Stimulated activated memory B cell treated with anti-CD40 and anti-IgM and Interleukin-4, amounts not matched to agents 10 μg/mL and 1 μg/mL and 100 μg/mL, for 72 hours (primary cell): ENCODE results near the gene CSE1L.
"Not testable (repeated sequence)": the region's sequence is repeated elsewhere in the genome, so short reads cannot be mapped to it uniquely, and the experiment has no call there.

Experiments used
- ATAC-seq: fragments of 150-1000 bp; cut with Tn5 transposase; 2 replicates; pipeline ENCODE4 v1.10.0; 2021
- H3K27ac Mint-ChIP-seq: one replicate; pipeline ENCODE4 v1.8.0; 2022; ENCODE audit warnings: mild to moderate bottlenecking, mixed read lengths
- H3K27me3 Mint-ChIP-seq: one replicate; pipeline ENCODE4 v1.8.0; 2022; ENCODE audit warnings: mixed read lengths
- H3K36me3 Mint-ChIP-seq: one replicate; pipeline ENCODE4 v1.8.0; 2022; ENCODE audit warnings: mixed read lengths
- H3K4me1 Mint-ChIP-seq: one replicate; pipeline ENCODE4 v1.8.0; 2022; ENCODE audit warnings: mixed read lengths
- H3K4me3 Mint-ChIP-seq: one replicate; pipeline ENCODE4 v1.8.0; 2022; ENCODE audit warnings: mild to moderate bottlenecking, moderate library complexity, mixed read lengths
- H3K9me3 Mint-ChIP-seq: one replicate; pipeline ENCODE4 v1.8.0; 2022; ENCODE audit warnings: mixed read lengths

The CSE1L gene

GRCh38 chr20:49037962-49038387 is 8.1 kb upstream of the CSE1L start:
- Mint-ChIP-seq H3K4me1 (peaks cover 12% of the 10 kb centered on the region), H3K4me3 (no peak overlapping the region), H3K27me3 (no peaks in the 10 kb centered on the region), H3K27ac (peak overlapping the region; percentile 69), H3K36me3 (peaks cover 14% of the 10 kb centered on the region), H3K9me3 (no peaks in the 10 kb centered on the region)
- ATAC-seq: peak; percentile 63

GRCh38 chr20:49039854-49040253 is 6.3 kb upstream of the CSE1L start:
- H3K4me3 Mint-ChIP-seq: no peak overlapping the region
- H3K27ac Mint-ChIP-seq: no peak overlapping the region
- H3K4me1 Mint-ChIP-seq: peaks cover 13% of the 10 kb centered on the region
- H3K9me3 Mint-ChIP-seq: no peaks in the 10 kb centered on the region
- no peaks in the 10 kb centered on the region for H3K27me3 Mint-ChIP-seq
- no peak for ATAC-seq
- peaks cover 6% of the 10 kb centered on the region for H3K36me3 Mint-ChIP-seq

DNA sequence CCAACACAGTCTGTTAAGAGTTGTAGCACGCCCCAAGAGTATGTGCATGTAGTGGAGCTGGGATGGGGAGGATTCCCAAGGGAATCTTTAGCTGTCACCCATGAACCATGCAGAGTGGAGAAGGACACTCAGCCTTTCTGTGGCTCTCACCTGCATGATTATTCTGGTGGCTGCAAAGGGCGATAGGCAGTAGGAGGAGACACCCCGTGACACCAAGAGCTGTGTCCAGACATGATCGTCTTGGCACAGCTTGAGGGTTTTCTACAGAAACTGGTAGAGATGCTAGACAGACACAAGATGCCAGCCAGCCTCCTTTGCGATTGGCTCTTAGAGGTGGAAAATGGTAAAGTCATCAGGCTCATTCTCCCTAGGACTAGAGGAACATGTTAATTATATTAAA is 3.1 kb upstream of the CSE1L start:
- ATAC-seq: no peak
- Mint-ChIP-seq H3K9me3 (no peaks in the 10 kb centered on the region), H3K36me3 (peaks cover 10% of the 10 kb centered on the region), H3K27me3 (no peaks in the 10 kb centered on the region), H3K4me1 (peaks cover 29% of the 10 kb centered on the region), H3K27ac (no peak overlapping the region), H3K4me3 (no peak overlapping the region)

DNA sequence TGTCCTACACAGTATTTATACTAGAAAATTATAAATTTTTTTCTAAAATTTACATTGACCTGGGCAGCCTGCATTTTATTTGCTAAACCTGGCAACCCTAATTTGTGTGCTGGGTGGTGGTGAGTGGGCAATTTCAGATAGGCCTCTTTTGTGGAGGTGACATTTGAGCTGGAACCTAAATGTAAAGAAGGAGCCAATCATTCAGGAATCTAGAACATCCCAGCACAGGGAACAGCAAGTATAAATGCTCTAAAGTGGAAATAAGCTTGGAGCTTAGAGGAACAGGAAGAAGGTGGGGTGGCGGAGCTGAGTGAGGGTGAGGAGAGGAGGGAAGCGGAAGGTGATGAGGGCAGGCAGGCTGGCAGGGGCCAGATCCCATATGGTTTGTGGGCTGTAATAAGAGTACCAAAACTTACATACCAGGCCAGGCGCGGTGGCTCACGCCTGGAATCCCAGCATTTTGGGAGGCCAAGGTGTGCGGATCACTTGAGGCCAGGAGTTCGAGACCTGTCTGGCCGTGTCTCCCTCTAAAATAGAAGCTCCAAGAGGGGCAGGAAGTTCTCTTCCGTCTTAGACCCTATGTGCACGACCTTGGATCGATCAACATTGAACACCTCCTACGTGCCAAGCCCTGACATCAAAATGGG is 549 bp upstream of the CSE1L start:
- peak overlapping the region; percentile 99 for H3K4me3 Mint-ChIP-seq
- ATAC-seq: no peak
- H3K4me1 Mint-ChIP-seq: peaks cover 32% of the 10 kb centered on the region
- peaks cover 11% of the 10 kb centered on the region for H3K36me3 Mint-ChIP-seq
- peak overlapping the region; percentile 99 for H3K27ac Mint-ChIP-seq
- no peaks in the 10 kb centered on the region for H3K9me3 Mint-ChIP-seq
- H3K27me3 Mint-ChIP-seq: no peaks in the 10 kb centered on the region

GRCh38 chr20:49052334-49052733 is 6.2 kb downstream of the CSE1L start:
- Mint-ChIP-seq H3K9me3 (no peaks in the 10 kb centered on the region), H3K27me3 (no peaks in the 10 kb centered on the region), H3K4me1 (peaks cover 54% of the 10 kb centered on the region), H3K36me3 (peaks cover 32% of the 10 kb centered on the region), H3K4me3 (no peak overlapping the region), H3K27ac (no peak overlapping the region)
- no peak for ATAC-seq

DNA sequence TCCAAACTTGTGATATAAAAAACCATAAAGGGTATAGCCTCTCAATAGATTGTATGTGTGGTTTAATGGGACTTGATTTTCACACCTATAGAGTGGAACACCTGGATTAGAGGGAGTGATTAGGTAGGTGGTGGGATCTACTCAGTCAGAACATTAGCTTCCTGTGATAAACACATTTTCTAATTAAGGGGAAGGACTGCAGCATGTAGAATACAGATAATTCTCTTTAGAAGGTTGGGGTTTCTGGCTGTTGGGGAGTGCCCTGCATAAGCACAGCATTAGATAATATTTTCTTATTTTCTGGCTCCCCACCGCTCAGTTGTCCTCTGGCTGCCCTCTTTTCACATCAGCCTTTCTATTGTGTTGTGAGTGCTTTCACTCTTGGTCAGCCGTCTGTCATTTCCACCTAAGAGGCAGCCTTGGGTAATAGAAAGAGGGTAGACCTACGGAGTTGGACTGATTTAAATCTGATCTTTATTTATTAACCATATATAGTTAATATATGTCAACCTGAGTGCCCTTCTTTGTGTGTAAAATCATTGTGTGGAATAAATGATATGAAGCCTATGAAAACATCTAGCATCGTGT is 8.0 kb downstream of the CSE1L start:
- no peaks in the 10 kb centered on the region for H3K27me3 Mint-ChIP-seq
- no peaks in the 10 kb centered on the region for H3K9me3 Mint-ChIP-seq
- peaks cover 38% of the 10 kb centered on the region for H3K4me1 Mint-ChIP-seq
- no peak for ATAC-seq
- no peak overlapping the region for H3K4me3 Mint-ChIP-seq
- peaks cover 22% of the 10 kb centered on the region for H3K36me3 Mint-ChIP-seq
- H3K27ac Mint-ChIP-seq: no peak overlapping the region

DNA sequence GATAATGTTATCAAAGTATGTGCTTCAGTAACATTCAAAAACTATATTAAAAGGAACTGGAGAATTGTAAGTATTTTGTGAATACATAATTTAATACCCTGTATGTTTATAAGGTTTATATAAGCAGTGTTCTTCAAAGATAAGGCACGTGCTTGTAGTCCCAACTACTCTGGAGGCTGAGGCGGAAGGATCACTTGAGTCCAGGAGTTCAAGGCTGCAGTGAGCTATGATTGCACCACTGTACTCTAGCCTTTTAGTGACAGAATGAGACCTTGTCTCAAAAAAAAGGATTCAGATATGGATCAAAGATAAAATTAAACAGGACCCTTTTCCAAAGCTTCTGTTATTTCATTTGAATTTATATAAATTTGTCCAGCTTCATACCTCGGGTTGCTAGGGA is 17.2 kb downstream of the CSE1L start:
- Mint-ChIP-seq H3K27me3 (no peaks in the 10 kb centered on the region), H3K4me3 (no peak overlapping the region), H3K36me3 (peaks cover 16% of the 10 kb centered on the region), H3K9me3 (no peaks in the 10 kb centered on the region), H3K4me1 (no peaks in the 10 kb centered on the region), H3K27ac (no peak overlapping the region)
- ATAC-seq: no peak

DNA sequence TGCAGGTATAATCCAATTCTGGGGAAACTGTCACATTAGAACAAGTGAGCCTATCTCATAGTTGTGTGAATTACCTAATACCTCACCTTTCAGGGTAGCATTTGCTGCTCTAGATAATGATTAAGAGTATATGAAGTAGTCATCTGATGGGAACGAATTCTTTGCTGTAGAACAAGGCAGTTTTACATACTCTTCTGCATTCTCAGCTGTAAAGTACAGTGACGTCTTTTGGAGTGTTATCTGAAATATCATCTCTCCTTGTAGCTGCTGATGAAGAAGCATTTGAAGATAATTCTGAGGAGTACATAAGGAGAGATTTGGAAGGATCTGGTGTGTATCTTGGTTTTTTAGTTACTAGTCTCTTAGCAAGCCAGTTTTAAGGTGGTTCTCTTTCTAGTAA is 28.4 kb downstream of the CSE1L start:
- ATAC-seq: no peak
- Mint-ChIP-seq H3K27ac (no peak overlapping the region), H3K4me3 (no peak overlapping the region)

GRCh38 chr20:49078310-49078709 is 32.2 kb downstream of the CSE1L start:
- H3K27me3 Mint-ChIP-seq: no peaks in the 10 kb centered on the region
- ATAC-seq: no peak
- H3K36me3 Mint-ChIP-seq: peaks cover 58% of the 10 kb centered on the region
- no peaks in the 10 kb centered on the region for H3K4me1 Mint-ChIP-seq
- H3K27ac Mint-ChIP-seq: no peak overlapping the region
- H3K4me3 Mint-ChIP-seq: no peak overlapping the region
- H3K9me3 Mint-ChIP-seq: no peaks in the 10 kb centered on the region

More for the DNA sequence above, 28.4 kb downstream of the CSE1L start:
- no peaks in the 10 kb centered on the region for H3K9me3 Mint-ChIP-seq
- no peaks in the 10 kb centered on the region for H3K27me3 Mint-ChIP-seq
- no peaks in the 10 kb centered on the region for H3K4me1 Mint-ChIP-seq
- peaks cover 37% of the 10 kb centered on the region for H3K36me3 Mint-ChIP-seq

GRCh38 chr20:49082295-49082694 is 36.2 kb downstream of the CSE1L start:
- H3K4me3 Mint-ChIP-seq, H3K27me3 Mint-ChIP-seq, ATAC-seq, H3K27ac Mint-ChIP-seq, H3K9me3 Mint-ChIP-seq, H3K4me1 Mint-ChIP-seq: not testable (repeated sequence)
- peaks cover 69% of the 10 kb centered on the region for H3K36me3 Mint-ChIP-seq

- Mint-ChIP-seq H3K27me3 (no peaks in the 10 kb centered on the region), H3K9me3 (no peaks in the 10 kb centered on the region), H3K27ac (no peak overlapping the region), H3K4me1 (no peaks in the 10 kb centered on the region), H3K4me3 (no peak overlapping the region), H3K36me3 (peaks cover 66% of the 10 kb centered on the region)
- no peak for ATAC-seq
Observed at GRCh38 chr20:49091104-49091503, 45.0 kb downstream of the CSE1L start.

DNA sequence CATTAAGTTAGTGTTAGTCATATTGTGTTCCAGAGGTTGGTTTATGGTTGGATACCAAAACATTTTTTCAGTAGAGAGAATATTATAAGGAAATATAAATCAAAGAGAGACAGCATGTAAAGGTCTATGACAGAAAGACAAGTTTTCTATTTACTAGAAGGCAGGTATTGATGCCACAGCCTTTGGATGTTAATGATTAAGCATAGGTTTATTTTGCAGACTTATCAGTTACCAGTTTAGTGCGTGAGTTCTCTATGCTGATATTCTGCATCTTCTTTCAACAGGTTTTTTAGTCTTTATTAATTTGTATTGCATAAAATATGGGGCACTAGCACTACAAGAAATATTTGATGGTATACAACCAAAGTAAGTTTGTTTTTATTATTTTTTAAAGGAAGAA is 45.6 kb downstream of the CSE1L start:
- Mint-ChIP-seq H3K4me3 (no peak overlapping the region), H3K36me3 (peaks cover 68% of the 10 kb centered on the region)

GRCh38 chr20:49096203-49096730 is 50.2 kb downstream of the CSE1L start:
- ATAC-seq: no peak
- Mint-ChIP-seq H3K9me3 (no peaks in the 10 kb centered on the region), H3K4me1 (peaks cover 19% of the 10 kb centered on the region), H3K27ac (no peak overlapping the region), H3K36me3 (peaks cover 78% of the 10 kb centered on the region), H3K4me3 (no peak overlapping the region), H3K27me3 (no peaks in the 10 kb centered on the region)

More for the DNA sequence above, 45.6 kb downstream of the CSE1L start:
- no peak for ATAC-seq
- H3K9me3 Mint-ChIP-seq: no peaks in the 10 kb centered on the region
- H3K27ac Mint-ChIP-seq: no peak overlapping the region
- no peaks in the 10 kb centered on the region for H3K27me3 Mint-ChIP-seq
- no peaks in the 10 kb centered on the region for H3K4me1 Mint-ChIP-seq

DNA sequence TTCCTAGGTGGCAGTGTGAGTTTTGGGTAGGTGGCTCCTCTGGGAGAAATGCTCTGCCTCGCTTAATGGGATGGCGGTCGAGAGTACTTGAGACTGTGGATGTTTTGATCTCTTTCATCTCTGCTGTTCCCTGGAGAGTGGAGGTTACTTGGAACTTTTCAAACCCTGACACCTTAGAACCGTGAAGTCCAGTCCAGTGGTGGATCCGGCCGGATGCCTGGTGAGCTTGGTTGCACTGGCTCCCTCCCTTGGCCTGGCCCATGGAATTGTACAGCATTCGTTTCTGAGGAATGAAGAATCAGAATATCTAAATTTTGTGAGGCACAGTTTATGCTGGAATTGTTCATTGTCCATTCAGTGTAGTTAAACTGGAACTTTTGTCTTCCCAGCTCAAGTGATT is 51.0 kb downstream of the CSE1L start:
- ATAC-seq: no peak
- Mint-ChIP-seq H3K4me1 (peaks cover 22% of the 10 kb centered on the region), H3K27ac (no peak overlapping the region), H3K9me3 (no peaks in the 10 kb centered on the region), H3K36me3 (peaks cover 78% of the 10 kb centered on the region), H3K4me3 (no peak overlapping the region), H3K27me3 (no peaks in the 10 kb centered on the region)

DNA sequence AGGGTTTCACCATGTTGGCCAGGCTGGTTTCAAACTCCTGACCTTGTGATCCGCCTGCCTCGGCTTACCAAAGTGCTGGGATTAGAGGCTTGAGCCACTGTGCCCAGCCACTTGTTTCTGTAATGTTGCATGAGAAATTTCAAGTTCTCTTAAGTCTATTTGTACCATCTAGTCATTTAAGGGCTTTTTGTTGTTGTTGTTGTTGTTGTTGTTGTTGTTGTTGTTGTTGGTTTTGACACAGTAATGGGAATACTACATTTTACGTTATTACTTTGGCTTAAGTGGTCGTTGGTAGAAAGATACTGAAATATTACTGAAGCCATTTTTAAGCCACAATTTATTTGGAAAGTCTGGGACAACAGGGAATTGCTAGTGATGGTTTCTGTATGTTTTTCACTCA is 52.0 kb downstream of the CSE1L start:
- peaks cover 22% of the 10 kb centered on the region for H3K4me1 Mint-ChIP-seq
- H3K4me3 Mint-ChIP-seq: no peak overlapping the region
- no peak for ATAC-seq
- no peaks in the 10 kb centered on the region for H3K9me3 Mint-ChIP-seq
- peaks cover 79% of the 10 kb centered on the region for H3K36me3 Mint-ChIP-seq
- H3K27me3 Mint-ChIP-seq: no peaks in the 10 kb centered on the region
- no peak overlapping the region for H3K27ac Mint-ChIP-seq

GRCh38 chr20:49099011-49099410 is 52.9 kb downstream of the CSE1L start:
- Mint-ChIP-seq H3K4me1 (peaks cover 22% of the 10 kb centered on the region), H3K27me3 (no peaks in the 10 kb centered on the region), H3K4me3 (no peak overlapping the region), H3K36me3 (peaks cover 79% of the 10 kb centered on the region), H3K27ac (peak overlapping the region; percentile 22), H3K9me3 (no peaks in the 10 kb centered on the region)
- ATAC-seq: no peak
